Urinary bladder (tissue), 4 donors: Measurements from ENCODE around the gene ST3GAL5. TPM values are rescaled to one million over a fixed set of nuclear protein-coding genes. Genes with fewer than 3 reads are reported as not detected.
"Not testable (repeated sequence)": the region's sequence is repeated elsewhere in the genome, so short reads cannot be mapped to it uniquely, and the experiment has no call there.

Source experiments
- DNase-seq: peaks from one replicate; pipeline ENCODE4 v3.0.0-alpha.2; 2015; ENCODE audit errors: extremely low spot score
- H3K27ac ChIP-seq: one replicate; pipeline ENCODE4 v1.5.1; 2013; ENCODE audit warnings: low read depth, mild to moderate bottlenecking, moderate library complexity
- H3K36me3 ChIP-seq: one replicate; pipeline ENCODE4 v1.6.1; 2013; ENCODE audit warnings: mild to moderate bottlenecking, moderate library complexity; ENCODE audit not compliant: insufficient read depth
- H3K4me1 ChIP-seq: one replicate; pipeline ENCODE4 v1.6.1; 2013; ENCODE audit warnings: mild to moderate bottlenecking, moderate library complexity; ENCODE audit not compliant: insufficient read depth
- H3K4me3 ChIP-seq: one replicate; pipeline ENCODE4 v1.5.1; 2013; ENCODE audit warnings: low read depth, low read length
- WGBS: extraction: QIAGEN DNeasy Blood & Tissue Kit; methylation state at CpG from one replicate; pipeline ENCODE4 v1.1.7; 2013; 5-methylcytosine and 5-hydroxymethylcytosine counted together
- polyA plus RNA-seq: library from polyadenylated mRNA; stranded (reverse); fragments of 200-250 nt; gene quantifications from one replicate; pipeline ENCODE4 v1.2.3, GENCODE V29; 2013
- total RNA-seq: library from RNA; depleted of rRNA; stranded (reverse); fragments of >200 nt; gene quantifications from one replicate; pipeline ENCODE4 v1.2.3, GENCODE V29; 2014
- donor health status: healthy with polysubstance abuse.
- donor health status: healthy.

Gene ST3GAL5
- total RNA-seq, result 59.4 TPM
- polyA plus RNA-seq, result 31.1 TPM

DNA sequence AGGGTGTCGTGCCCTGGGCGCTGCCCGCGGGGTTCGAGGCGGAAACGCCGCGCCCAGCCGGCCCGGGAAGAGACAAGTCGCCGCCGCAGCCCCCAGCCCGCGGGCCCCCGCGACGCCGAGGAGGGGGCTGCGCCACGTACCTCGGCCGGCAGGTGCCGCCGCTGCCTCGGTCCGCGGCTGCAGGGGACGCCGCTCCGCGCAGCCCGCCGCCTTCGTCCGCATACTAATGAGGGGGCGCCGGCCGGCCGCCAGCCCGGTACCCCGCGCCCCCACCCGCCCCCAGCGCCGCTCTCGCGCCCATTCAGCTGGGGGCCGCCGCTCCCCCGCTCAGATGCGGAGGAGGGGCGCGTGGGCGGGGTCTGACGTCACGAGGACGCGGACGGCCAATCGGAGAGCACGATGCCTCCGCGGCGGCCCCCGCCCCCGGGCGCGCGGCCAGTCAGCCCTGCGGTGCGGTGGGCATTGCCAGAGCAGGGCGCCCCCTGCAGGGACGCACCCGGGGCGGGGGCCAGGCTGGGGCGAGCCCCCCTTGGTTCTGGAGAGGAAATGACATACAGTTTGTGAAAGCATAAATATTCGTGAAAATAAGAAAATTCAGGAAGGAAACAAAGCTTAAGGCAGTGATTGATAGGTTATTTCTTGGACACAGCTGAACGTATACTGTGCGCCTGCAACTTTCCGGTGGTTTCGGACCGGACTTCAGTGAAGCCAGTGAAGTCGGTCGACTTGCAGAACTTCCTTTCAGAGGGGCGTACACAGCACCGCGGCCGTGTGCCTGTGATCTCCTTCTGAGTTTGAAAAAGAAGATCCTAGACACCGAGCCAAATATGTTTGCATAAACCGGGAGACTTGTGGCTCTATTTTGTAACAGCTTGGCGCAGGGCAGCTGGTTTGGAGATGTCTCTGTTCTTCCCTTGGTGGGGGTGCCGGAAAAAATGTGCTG, at the start of gene ST3GAL5:
ST3GAL5 (minus strand) TSS at position 307 of the 943 bp plus-strand sequence; CDS start at position 222, 85 bp downstream.
- peak; percentile 57 for DNase-seq
- Histone ChIP-seq H3K36me3 (no peaks in the 10 kb centered on the region), H3K27ac (peak within 1 kb of the TSS; percentile 95), H3K4me1 (peaks cover 3% of the 10 kb centered on the region), H3K4me3 (peak within 1 kb of the TSS; percentile 77)
- WGBS, result under 1% methylated on average over 94 of the region's 94 CpGs

DNA sequence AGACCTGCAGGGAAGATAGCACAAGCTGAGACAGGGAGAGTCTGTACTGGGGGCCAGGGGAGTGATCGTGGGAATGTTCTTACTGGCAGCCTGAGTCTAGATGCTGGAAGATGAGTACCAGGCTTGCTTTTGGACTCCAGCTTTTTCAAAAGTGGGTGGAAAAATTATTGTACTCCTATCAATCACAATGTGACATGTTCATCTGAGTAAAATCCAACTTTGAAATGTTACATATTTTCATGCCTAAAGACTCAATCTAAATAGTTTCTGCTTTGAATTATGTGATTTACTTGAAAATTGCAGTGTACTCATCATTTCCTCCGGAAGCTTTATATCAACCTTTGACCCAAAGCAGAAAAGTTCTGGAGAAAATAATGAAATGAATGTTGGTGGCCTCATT, 49.7 kb upstream of the ST3GAL5 start:
- Histone ChIP-seq H3K4me3 (no peak overlapping the region), H3K27ac (no peak overlapping the region), H3K4me1 (no peaks in the 10 kb centered on the region), H3K36me3 (no peaks in the 10 kb centered on the region)
- DNase-seq, result no peak
- WGBS, result 74% methylated on average over 2 of the region's 2 CpGs

- 83% methylated on average over 5 of the region's 5 CpGs for WGBS
- Histone ChIP-seq H3K4me1 (no peaks in the 10 kb centered on the region), H3K36me3 (no peaks in the 10 kb centered on the region), H3K27ac (peak overlapping the region; percentile 30), H3K4me3 (no peak overlapping the region)
- no peak for DNase-seq
Measured at GRCh38 chr2:85937069-85937439, 48.3 kb upstream of the ST3GAL5 start.

- DNase-seq, result no peak
- H3K36me3 ChIP-seq, result no peaks in the 10 kb centered on the region
- H3K4me1 ChIP-seq, result no peaks in the 10 kb centered on the region
- WGBS, result 90% methylated on average over 22 of the region's 22 CpGs
- H3K27ac ChIP-seq, result peak overlapping the region; percentile 30
- no peak overlapping the region for H3K4me3 ChIP-seq
Measured at GRCh38 chr2:85936421-85937068, 47.8 kb upstream of the ST3GAL5 start.

- H3K4me3 ChIP-seq, result no peak overlapping the region
- no peaks in the 10 kb centered on the region for H3K4me1 ChIP-seq
- no peaks in the 10 kb centered on the region for H3K36me3 ChIP-seq
- WGBS, result 58% methylated on average over 3 of the region's 3 CpGs
- H3K27ac ChIP-seq, result peak overlapping the region; percentile 41
- DNase-seq, result no peak
Measured at GRCh38 chr2:85935746-85936208, 47.0 kb upstream of the ST3GAL5 start.

DNA sequence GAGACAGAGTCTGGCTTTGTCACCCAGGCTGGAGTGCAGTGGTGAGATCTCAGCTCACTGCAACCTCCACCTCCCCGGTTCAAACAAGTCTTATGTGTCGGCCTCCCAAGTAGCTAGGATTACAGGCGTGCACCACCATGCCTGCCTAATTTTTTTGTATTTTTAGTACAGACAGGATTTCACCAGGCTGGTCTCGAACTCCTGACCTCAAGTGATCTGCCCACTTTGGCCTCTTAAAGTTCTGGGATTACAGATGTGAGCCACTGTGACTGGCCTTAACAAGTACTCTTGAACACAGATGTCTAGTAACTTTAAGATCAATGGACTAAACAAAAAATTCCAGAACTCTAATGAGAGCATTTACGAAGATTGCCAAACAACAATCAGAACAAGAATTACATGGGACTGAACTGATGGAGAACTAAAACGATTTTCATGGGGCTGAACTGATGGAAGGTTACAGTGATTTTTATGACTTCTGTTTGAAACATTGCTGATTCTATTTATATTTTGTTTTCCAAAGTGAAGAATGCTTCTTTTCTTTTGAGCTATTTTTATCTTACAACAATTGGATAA, 46.5 kb upstream of the ST3GAL5 start:
- WGBS, result 79% methylated on average over 6 of the region's 6 CpGs
- H3K4me3 ChIP-seq, result no peak overlapping the region
- no peak overlapping the region for H3K27ac ChIP-seq
- DNase-seq, result no peak
- no peaks in the 10 kb centered on the region for H3K36me3 ChIP-seq
- H3K4me1 ChIP-seq, result no peaks in the 10 kb centered on the region

DNA sequence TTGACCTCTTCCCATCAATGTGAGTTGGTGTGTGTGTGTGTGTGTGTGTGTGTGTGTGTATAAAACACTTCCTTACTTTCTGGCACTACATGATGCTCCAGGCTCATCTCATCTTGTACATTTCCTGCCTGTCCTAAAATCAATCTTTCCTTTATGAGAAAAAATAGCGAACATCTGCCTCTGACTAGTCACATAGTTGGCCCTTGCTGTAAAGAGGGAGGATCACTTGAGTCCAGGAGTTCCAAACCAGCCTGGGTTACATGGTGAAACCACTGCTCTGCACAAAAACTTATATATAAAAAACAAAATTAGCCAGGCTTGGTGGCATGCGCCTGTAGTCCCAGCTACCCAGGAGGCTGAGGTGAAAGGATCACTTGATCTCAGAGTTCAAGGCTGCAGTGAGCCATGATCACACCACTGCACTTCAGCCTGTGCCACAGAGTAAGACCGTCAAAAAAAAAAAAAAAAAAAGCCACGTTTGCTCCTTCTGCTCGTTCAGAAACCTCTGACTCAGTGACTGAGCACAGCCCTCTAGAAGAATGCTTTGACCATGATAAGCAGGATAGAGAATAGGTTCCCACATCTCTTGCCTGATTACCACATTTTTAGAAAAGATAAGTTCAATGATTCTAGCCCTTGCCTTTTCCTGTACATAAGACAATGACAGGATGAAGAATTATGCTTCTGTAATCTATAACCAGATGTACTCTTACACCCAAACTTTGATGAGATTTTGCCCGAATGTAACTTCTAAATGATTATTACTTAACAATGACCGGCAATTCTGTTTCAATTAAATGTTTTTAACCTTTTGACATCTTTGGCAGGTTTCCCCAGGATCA, 45.2 kb upstream of the ST3GAL5 start:
- no peaks in the 10 kb centered on the region for H3K36me3 ChIP-seq
- no peak overlapping the region for H3K4me3 ChIP-seq
- 49% methylated on average over 7 of the region's 7 CpGs for WGBS
- H3K4me1 ChIP-seq, result peaks cover 2% of the 10 kb centered on the region
- H3K27ac ChIP-seq, result peak overlapping the region; percentile 71
- DNase-seq, result no peak

DNA sequence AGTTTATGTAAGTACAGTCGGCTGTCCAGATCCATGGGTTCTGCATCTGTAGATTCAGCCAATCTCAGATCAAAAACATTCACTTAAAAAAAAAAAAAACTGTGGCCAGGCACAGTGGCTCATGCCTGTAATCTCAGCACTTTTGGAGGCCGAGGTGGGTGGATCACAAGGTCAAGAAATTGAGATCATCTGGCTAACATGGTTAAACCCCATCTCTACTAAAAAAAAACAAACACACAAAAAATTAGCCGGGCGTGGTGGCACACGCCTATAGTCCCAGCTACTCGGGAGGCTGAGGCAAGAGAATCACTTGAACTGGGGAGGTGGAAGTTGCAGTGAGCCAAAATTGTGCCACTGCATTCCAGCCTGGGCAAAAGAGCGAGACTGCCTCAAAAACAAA, 42.4 kb upstream of the ST3GAL5 start:
- 84% methylated on average over 7 of the region's 7 CpGs for WGBS
- H3K4me1 ChIP-seq, H3K4me3 ChIP-seq, DNase-seq, H3K36me3 ChIP-seq, H3K27ac ChIP-seq: not testable (repeated sequence)

- 67% methylated on average over 4 of the region's 4 CpGs for WGBS
- H3K36me3 ChIP-seq, result no peaks in the 10 kb centered on the region
- H3K27ac ChIP-seq, result peak overlapping the region; percentile 35
- H3K4me3 ChIP-seq, result no peak overlapping the region
- no peak for DNase-seq
- peaks cover 2% of the 10 kb centered on the region for H3K4me1 ChIP-seq
Measured at GRCh38 chr2:85930129-85931124, 41.6 kb upstream of the ST3GAL5 start.

- Histone ChIP-seq H3K4me3 (no peak overlapping the region), H3K36me3 (no peaks in the 10 kb centered on the region), H3K4me1 (peaks cover 2% of the 10 kb centered on the region), H3K27ac (no peak overlapping the region)
- WGBS, result 87% methylated on average over 19 of the region's 19 CpGs
- no peak for DNase-seq
Measured at GRCh38 chr2:85929096-85930050, 40.6 kb upstream of the ST3GAL5 start.

DNA sequence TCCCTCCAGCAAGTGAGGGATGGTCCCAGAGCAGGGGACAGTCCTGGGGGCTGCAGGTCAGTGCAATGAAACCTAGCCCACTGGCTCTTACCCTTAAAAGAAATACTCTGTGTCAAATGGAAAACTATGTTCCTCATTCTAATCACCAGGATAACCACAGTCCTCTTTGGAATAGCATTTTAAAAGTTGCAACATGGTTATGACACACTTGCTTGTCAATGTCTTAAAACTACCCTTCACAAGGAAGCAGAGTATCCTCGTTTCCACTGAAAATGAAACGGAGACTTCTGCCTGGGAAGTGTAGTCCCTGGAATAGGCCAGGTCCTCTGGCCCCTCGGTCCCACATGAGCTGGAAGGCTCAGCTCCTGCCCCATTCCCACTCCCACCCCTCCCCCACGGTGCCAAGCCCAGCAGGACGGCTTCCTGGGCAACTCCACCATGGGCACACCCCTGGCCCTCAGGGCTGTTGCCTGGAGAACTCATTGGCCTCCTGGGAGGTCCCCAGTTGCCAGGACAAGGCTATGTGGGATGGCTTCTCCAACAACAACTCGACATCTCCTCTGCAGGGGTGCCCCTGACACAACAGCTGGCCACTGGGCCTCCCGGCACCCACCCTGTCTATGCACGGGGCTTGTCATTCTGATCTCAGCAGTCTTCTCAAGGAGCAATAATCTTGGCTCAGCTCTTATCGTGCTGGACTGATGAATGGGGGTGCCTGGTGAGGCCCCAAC, 38.3 kb upstream of the ST3GAL5 start:
- no peak for DNase-seq
- no peaks in the 10 kb centered on the region for H3K36me3 ChIP-seq
- H3K4me1 ChIP-seq, result peaks cover 2% of the 10 kb centered on the region
- peak overlapping the region; percentile 42 for H3K27ac ChIP-seq
- WGBS, result 83% methylated on average over 9 of the region's 9 CpGs
- H3K4me3 ChIP-seq, result no peak overlapping the region
